HG02870 (cell line): ENCODE data around the gene LYPD1.
"Not testable (repeated sequence)": the region's sequence is repeated elsewhere in the genome, so short reads cannot be mapped to it uniquely, and the experiment has no call there.

Source experiments
- ATAC-seq: cut with Tn5 transposase; IDR thresholded peaks from one replicate; pipeline ENCODE4 v1.9.1; 2021; ENCODE audit warnings: mild to moderate bottlenecking, moderate library complexity; ENCODE audit not compliant: unreplicated experiment

Gene LYPD1, protein sequence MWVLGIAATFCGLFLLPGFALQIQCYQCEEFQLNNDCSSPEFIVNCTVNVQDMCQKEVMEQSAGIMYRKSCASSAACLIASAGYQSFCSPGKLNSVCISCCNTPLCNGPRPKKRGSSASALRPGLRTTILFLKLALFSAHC

DNA sequence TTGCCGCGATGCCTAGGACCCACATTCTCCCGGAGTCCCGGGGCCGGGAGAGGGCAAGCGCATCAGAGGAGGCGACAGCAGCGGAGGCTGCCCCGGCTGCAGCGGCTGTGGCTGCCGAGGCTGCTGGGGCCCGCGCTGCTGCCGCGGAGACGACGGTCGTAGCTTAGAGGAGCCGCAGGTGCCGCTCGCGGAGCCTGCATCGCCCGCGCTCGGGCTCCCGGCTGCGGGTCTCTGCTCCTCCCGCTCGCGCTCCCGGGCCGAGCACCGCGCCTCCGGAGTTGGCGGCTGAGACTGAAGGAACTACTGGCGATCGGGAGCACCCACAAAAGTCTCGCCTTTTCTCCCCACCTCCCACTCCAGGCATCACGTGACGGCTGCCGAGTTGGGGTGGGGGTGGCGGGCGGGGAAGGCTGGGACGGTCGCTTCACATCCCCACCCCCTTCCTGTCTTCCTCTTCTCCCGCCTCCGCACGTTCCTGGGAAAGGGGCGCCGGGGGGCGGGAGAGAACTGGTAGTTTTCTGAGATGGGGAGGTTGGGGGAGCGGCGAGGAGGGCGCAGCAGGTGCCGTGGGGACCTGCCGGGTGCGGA is at the start of gene LYPD1:
TSS of gene LYPD1 (minus strand) at position 298 of the 588 bp plus-strand sequence. CDS start at position 25, 273 bp downstream.
- no peak for ATAC-seq

DNA sequence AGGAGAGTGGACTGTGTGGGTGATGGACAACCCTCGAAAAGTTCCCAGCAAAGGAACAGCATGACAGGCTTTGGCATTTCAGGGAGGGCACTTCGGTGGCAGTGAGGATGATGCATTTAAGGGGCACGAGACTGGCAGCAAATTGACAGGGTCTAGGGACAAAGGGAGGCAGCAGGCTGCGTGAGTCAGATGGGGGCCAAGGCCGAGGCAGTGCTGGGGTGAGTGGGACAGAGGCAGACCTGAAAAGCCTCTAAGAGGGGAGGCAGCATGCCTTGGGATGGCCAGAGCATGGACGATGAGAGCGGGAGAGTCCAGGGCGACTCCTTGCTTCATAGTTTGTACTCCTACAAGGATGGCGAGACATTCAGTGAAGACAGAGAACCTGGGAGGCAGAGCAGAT is 49.5 kb upstream of the LYPD1 start:
- no peak for ATAC-seq

DNA sequence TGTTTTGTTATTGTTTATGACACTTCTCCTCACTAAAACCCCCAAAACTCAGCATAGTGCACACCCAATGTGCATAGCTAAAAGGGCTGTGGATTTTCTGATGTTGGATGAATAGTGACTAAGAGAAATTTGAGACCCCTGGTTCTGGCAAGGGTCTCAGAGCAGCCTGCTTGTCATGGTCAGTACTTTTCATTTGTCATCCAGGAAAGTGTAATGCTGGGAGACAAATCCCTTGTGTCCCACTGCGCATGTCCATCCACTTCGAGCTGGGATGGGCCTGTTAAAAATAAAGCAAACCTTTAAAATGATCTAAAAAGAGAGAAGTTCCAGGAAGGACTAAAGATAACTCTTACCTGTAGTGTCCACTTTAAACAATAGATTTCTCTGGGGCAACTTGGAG is 46.9 kb upstream of the LYPD1 start:
- ATAC-seq = no peak

DNA sequence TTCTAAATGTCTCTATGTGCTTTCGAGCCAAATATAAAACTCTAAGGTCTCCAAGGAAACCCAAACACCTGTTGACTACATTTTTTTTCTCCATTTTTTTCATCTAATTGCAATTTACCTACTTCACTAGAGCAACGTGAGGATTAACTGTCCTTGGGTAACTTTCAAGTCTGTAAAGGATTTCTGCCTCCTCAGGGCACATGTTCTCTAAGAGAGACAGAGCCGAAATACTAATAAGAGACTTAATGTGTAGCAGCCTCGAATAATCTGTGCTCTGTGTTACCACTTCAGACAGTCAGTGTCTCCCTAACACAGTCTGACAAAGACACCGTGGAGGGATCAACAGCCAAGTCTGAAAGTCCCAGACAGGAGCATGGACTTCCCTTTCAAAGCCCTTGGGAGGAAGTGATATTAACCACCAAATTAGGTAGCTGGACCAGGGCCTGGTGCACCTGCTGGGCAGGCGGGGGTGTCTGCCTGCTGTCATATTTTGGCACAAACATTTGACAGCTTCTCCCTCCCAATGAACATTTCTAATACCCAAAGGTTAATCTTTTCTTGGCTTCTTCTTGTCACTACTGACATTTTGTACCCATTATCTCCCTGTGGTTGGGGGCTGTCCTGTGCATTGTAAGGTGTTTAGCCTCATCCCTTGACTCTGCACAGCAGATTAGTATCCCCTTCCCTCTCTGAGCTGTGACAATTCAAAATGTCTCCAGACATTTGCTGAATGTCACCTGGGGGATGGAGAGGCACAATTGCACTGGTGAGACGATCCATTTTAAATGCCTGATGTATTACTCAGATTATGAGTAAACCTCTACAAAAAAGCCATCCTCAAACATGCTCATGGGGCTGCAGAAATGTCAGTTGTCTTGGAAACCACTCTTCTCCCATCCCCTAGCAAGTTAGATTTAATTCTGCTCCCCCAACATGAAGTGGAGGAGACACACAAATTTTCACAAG is 45.7 kb upstream of the LYPD1 start:
- ATAC-seq = no peak

DNA sequence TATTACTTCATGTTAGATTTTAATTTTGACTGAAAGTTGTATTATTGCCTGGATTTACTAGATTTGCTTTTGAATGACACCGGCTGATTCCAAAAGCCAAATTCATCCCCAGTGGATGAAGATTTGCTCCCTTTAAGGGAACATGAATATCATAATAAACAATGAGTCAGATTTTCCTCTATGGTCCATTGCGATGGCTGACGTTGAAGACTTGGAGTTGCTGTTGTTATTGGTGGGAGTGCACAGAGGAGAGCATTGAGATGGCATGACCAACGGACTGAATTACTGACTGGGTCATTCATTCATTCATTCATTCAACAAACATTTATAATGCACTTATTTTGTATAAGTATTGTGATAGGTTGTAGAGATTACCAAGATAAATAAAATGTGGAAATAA is 33.4 kb upstream of the LYPD1 start:
- no peak for ATAC-seq

DNA sequence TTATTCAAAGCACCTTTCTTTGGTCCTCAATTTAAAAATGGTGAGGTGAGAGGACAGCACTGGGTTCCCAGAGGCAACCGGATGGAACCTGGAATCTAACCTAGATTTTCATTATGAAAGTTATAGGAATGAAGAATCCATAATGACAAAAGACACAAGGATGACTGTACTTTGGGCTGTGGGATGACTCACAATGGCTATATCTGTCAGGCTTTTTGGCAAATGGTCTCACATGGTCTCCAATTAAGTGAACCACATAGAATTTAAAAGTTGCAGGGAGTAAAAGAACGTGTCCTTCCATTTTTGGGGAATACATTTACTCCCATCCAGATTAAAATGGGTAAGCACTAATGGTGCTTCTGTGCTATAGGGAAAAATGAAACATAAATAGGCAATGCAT is 31.8 kb upstream of the LYPD1 start:
- no peak for ATAC-seq

DNA sequence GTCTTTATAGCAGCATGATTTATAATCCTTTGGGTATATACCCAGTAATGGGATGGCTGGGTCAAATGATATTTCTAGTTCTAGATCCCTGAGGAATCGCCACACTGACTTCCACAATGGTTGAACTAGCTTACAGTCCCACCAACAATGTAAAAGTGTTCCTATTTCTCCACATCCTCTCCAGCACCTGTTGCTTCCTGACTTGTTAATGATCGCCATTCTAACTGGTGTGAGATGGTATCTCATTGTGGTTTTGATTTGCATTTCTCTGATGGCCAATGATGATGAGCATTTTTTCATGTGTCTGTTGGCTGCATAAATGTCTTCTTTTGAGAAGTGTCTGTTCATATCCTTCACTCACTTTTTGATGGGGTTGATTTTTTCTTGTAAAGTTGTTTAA is 29.8 kb upstream of the LYPD1 start:
- ATAC-seq = not testable (repeated sequence)

DNA sequence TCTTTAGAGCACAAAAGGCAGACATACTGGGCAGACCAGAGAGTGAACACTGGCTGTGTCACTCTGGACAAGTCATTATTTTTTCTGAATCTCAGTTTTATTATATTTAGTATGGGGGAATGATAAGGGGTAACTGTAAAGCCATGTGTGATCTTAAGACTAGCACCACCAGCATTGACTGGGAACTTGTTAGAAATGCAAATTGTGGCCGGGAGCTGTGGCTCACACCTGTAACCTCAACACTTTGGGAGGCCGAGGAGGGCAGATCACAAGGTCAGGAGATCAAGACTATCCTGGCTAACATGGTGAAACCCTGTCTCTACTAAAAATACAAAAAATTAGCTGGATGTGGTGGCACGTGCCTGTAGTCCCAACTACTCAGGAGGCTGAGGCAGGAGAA is 28.3 kb upstream of the LYPD1 start:
- not testable (repeated sequence) for ATAC-seq

DNA sequence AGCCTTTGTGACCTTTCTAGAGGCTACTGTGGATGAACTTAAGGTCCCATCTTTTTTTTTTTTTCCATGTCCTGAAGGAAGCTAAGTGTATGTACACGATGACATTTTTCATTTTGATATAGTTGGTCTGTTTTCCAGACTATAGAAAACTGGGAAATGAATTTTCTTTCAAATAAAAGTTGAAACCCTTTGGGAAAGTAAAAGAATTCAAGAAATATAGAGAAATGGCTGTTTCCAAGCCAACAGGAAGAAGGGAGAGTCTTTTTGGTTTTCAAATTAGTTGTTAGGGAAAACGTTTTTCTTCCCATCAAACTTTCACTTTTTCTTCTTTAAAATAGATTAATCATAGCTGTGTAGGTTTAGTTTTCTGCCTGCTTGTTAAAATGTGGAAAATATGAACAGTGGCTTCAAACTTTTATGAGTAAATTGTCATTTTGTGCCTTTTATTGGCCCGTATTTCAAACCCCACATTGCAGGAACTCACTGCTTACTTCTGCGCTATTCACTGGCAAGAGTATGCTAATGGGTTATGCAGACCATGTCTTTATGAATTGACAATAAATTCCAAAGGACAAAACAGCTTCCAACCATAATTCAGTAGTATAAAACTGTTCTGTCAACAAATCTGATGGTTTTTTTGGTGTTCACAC is 27.7 kb upstream of the LYPD1 start:
- no peak for ATAC-seq

DNA sequence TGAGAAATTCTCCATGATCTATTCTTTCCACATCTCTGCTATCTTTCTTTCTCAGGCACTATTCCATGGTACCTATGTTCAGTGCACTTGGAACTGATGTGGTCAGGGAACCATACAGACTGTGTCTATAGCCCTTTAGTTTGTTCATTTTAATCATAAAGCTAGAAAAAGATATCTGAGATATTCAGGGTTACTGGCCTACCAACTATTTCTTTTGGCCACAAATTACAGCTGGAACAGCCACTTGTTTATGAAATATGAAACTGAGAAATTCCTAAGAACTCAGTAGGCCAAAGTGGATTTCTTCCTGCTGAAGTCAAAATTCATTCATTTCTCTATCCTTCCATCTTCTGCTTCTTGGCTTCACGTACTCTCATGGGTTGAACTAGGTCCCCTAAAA is 22.8 kb upstream of the LYPD1 start:
- no peak for ATAC-seq

DNA sequence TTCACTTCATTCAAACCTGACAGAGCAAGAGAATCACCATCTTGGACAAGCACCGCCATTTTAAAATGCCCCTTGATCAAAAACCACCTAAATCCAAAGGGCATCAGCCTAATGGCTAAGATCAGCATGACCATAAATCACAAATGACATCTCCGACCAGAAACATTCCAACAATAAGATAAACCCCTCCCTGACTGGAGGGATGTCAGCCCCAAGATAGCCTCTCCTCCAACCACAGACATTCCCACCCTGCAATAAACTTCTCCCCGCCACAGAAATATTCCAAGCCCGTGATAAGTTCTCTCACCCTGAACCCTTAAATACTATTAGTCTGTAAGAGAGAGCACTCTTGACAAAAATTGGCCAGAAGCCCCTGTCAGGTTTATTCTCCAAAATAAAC is 21.6 kb upstream of the LYPD1 start:
- no peak for ATAC-seq

DNA sequence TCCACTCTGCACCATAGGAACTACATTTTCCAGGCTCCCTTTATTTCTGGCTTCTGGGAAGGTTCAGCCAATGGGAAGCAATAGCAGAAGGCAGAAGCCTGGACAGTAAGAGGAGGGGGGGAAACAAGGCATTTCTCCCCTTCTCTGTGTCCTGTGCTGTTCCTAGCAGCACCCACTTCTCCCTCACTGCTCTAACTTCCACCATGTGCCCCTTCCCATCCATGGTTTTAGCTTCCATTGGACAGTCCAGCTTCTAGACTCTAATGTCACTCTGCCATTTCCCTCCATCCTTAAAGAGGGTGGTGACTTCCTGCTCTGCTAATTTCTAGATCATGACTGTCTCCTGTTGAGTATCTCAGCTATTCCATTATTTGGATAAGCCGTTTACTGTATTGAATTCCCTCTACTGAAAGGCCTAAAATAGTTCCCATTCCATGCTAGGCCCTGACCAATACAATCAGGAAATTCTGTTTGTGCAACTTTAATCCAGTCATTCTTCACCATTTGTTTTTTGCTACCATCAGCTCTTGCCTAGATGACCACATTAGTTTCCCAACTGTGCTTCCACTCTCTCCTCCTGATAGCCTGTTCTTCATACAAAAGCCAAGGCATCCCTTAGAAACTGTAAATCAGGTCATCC is 20.8 kb upstream of the LYPD1 start:
- ATAC-seq = no peak

DNA sequence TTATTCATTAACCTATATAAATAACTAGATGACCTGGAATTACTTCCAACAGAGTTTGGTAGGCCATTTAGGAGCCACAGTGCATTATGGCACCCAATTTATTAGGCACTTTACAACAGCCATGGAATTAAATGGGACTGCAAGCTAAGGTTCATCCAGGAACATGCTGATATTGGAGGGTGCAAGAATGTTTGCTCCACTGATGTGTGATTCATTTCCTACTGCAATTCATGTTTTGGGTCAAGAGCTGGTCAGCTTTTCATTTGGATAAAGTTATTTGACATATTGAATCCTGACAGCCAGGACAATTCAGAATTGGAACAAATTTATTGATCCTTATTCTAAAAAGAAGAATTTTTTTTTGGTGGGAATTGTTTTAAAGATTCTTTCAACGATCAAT is 11.8 kb upstream of the LYPD1 start:
- no peak for ATAC-seq

DNA sequence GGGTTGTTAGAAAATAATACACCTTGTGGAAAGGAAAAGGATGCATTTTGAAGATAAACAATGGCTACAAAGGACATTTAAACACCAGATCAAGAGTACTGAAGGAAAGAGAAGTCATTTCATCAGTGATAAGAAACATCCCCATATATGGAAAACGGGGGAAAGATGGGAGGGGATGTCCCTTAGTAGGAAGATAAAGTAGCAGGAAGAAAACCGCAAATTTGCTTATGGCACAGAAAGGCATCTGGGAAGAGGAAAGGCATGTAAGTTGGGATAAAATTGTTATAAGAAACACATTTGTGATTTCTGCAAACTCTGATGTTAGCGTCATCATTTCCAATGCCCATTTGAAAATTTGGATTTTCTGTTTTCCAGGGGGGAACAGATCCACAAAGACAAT is 10.5 kb upstream of the LYPD1 start:
- ATAC-seq = no peak

DNA sequence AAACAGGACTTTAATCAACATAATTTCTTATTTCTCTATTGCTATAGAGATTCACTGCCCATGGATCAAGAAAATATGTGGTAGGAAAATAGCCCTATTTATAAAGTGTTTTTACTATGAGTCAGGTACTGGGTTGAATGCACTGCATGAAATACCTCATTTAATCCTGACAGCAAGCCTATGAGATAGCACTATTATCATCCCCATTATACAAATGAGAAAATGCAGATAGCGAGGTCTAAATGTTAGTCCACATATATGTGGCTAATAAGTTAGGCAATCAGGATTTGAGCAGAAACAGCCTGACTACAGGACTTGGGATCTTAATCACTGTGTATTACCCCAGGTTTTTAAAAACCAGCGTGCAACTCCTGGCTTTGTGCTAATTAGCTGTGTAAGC is 8.5 kb upstream of the LYPD1 start:
- no peak for ATAC-seq

DNA sequence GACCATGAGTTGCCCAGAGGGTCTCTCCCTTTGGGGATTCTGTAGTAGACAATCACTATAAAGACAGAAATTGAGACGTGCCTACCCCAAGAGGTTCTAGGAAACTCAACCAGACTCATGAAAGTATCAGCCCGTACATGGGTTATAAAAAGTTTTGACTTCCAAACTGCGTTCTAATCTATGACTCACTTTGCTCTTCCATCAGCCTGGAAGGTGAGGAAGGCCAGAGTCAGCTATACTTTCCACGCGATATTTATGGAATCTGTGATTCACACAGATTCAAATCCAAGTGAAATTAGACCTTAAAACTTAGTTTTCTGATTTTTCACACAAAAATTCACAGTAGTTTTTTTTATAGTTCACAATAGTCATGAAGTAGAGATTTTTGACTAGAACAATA is 7.7 kb upstream of the LYPD1 start:
- no peak for ATAC-seq

DNA sequence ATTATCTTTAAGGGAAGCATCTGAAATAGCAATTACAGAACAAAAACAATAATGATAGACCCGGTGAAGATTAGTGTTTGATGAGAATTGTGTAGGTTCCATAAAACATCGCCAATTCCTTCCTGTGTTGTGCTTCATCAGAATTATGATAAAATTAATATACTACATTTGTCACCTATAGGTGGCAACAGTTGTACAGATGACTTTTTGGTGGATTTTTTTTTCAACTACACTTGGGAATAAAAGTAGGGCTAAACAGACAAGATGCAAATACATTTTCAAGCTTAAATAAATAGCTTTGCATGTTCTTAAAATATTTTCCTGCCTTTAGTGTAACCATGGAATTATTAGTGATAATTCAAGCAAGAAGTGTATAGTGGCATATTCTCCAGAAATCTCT is 7.0 kb upstream of the LYPD1 start:
- no peak for ATAC-seq

DNA sequence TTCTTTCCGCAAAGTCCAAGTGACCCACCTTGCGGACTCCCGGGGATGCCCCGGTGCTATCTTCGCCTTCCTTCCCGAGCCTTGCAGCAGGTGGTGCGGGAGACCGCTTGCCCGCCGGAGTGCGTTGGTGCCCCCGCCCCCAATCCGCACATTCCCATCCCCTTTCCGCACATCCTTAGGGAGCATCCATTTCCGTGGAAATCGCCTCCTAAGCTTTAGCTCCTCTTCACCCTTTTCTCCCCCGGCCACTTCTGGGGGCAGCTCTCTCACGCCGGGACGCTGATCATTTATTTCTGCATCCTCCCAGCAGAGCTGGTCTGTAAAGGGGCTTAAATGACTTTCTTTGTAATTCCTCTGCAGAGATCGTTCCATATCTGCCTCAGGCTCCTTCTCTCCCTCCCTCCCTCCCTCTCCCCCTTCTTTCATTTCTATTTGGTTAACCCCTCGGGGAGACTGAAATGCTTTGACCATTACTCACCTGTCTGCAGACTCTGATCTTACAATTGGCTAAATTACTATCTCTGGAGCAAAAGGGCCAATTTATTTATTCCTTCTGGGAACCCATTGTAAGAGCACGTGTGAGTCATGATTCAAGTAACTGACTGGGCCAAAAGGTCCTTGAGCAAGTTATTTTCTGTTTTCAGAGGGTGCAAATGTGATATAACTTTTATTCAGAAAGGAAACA is 1.3 kb upstream of the LYPD1 start:
- ATAC-seq = no peak

DNA sequence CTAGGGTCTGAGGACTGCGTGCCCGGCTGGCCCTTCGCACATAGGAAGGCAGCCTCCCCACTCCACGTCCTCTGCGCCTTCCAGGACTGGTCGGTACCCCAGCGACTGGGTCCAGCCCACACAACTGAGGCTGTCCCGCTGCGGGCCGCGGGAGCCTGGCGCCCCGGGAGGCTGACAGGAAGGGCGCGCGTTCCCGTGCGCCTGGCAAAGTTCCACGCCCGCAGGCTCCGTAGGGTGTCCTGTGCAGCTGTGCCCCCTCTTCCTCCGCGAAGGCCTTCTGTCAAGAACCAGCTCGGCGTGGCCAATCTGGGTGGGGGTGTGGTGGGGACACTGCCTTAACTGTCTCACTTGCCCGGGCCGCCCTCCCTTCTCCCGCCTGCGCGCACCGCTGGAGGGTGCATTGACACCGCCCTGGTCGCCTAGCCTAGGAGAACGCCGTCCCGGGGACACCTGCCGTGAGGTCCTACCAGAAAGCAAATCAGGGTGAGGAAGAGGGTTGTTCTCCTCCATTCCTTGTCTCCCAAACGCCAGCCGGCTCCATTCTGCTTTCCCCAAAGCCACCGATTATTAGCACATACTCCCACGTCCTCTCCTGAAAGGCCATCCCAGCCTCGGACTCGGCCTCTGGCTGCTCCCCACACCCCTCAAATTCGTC is 618 bp upstream of the LYPD1 start:
- ATAC-seq = no peak
